Measurements from ENCODE around the gene GLP2R. TPM values are rescaled to one million over a fixed set of nuclear protein-coding genes. Genes with fewer than 3 reads are reported as not detected.

The GLP2R gene
- total RNA-seq, 1 experiment from 2014 or later: not detected

- DNase-seq: peak; percentile 80
- H3K27me3 ChIP-seq (ENCODE audit: control insufficient read depth, insufficient read depth, low read length): no peaks in the 10 kb centered on the region
- H3K36me3 ChIP-seq (replicated peaks; ENCODE audit: control insufficient read depth, insufficient read depth, low read length): no peaks in the 10 kb centered on the region
- H3K4me3 ChIP-seq (ENCODE audit: insufficient read depth, low read depth, low read length): no peak overlapping the region
These were observed 99.0 kb downstream of the GLP2R start for GRCh38 chr17:9924735-9925191.

- DNase-seq: no peak
- Histone ChIP-seq H3K4me3 (ENCODE audit: insufficient read depth, low read depth, low read length) (no peak overlapping the region), H3K36me3 (replicated peaks; ENCODE audit: control insufficient read depth, insufficient read depth, low read length) (no peaks in the 10 kb centered on the region), H3K27me3 (ENCODE audit: control insufficient read depth, insufficient read depth, low read length) (no peaks in the 10 kb centered on the region)
These were observed 99.7 kb downstream of the GLP2R start for GRCh38 chr17:9925457-9925856.

GRCh38 chr17:9926150-9926804, 100.6 kb downstream of the GLP2R start:
- Histone ChIP-seq H3K27me3 (ENCODE audit: control insufficient read depth, insufficient read depth, low read length) (no peaks in the 10 kb centered on the region), H3K4me3 (ENCODE audit: insufficient read depth, low read depth, low read length) (no peak overlapping the region), H3K36me3 (replicated peaks; ENCODE audit: control insufficient read depth, insufficient read depth, low read length) (no peaks in the 10 kb centered on the region)
- DNase-seq: no peak

- DNase-seq: peak; percentile 84
- Histone ChIP-seq H3K36me3 (replicated peaks; ENCODE audit: control insufficient read depth, insufficient read depth, low read length) (no peaks in the 10 kb centered on the region), H3K27me3 (ENCODE audit: control insufficient read depth, insufficient read depth, low read length) (no peaks in the 10 kb centered on the region), H3K4me3 (ENCODE audit: insufficient read depth, low read depth, low read length) (no peak overlapping the region)
These were observed 103.0 kb downstream of the GLP2R start for GRCh38 chr17:9928601-9929333.

- DNase-seq: no peak
- no peaks in the 10 kb centered on the region for H3K27me3 ChIP-seq (ENCODE audit: control insufficient read depth, insufficient read depth, low read length)
- H3K36me3 ChIP-seq (replicated peaks; ENCODE audit: control insufficient read depth, insufficient read depth, low read length): no peaks in the 10 kb centered on the region
- H3K4me3 ChIP-seq (ENCODE audit: insufficient read depth, low read depth, low read length): no peak overlapping the region
These were observed 104.1 kb downstream of the GLP2R start for GRCh38 chr17:9929871-9930270.

- Histone ChIP-seq H3K36me3 (replicated peaks; ENCODE audit: control insufficient read depth, insufficient read depth, low read length) (no peaks in the 10 kb centered on the region), H3K4me3 (ENCODE audit: insufficient read depth, low read depth, low read length) (no peak overlapping the region), H3K27me3 (ENCODE audit: control insufficient read depth, insufficient read depth, low read length) (no peaks in the 10 kb centered on the region)
- no peak for DNase-seq
These were observed 105.5 kb downstream of the GLP2R start for GRCh38 chr17:9931144-9931741.

GRCh38 chr17:9932491-9932890, 106.8 kb downstream of the GLP2R start:
- DNase-seq: no peak
- Histone ChIP-seq H3K27me3 (ENCODE audit: control insufficient read depth, insufficient read depth, low read length) (no peaks in the 10 kb centered on the region), H3K4me3 (ENCODE audit: insufficient read depth, low read depth, low read length) (no peak overlapping the region), H3K36me3 (replicated peaks; ENCODE audit: control insufficient read depth, insufficient read depth, low read length) (no peaks in the 10 kb centered on the region)

- Histone ChIP-seq H3K27me3 (ENCODE audit: control insufficient read depth, insufficient read depth, low read length) (no peaks in the 10 kb centered on the region), H3K4me3 (ENCODE audit: insufficient read depth, low read depth, low read length) (no peak overlapping the region), H3K36me3 (replicated peaks; ENCODE audit: control insufficient read depth, insufficient read depth, low read length) (no peaks in the 10 kb centered on the region)
- no peak for DNase-seq
These were observed 108.6 kb downstream of the GLP2R start for GRCh38 chr17:9934331-9934730.

GRCh38 chr17:9935408-9935807, 109.7 kb downstream of the GLP2R start:
- no peaks in the 10 kb centered on the region for H3K27me3 ChIP-seq (ENCODE audit: control insufficient read depth, insufficient read depth, low read length)
- no peaks in the 10 kb centered on the region for H3K36me3 ChIP-seq (replicated peaks; ENCODE audit: control insufficient read depth, insufficient read depth, low read length)
- DNase-seq: no peak
- no peak overlapping the region for H3K4me3 ChIP-seq (ENCODE audit: insufficient read depth, low read depth, low read length)

- Histone ChIP-seq H3K36me3 (replicated peaks; ENCODE audit: control insufficient read depth, insufficient read depth, low read length) (no peaks in the 10 kb centered on the region), H3K27me3 (ENCODE audit: control insufficient read depth, insufficient read depth, low read length) (no peaks in the 10 kb centered on the region), H3K4me3 (ENCODE audit: insufficient read depth, low read depth, low read length) (no peak overlapping the region)
- no peak for DNase-seq
These were observed 110.4 kb downstream of the GLP2R start for GRCh38 chr17:9936095-9936494.

GRCh38 chr17:9937241-9937761, 111.6 kb downstream of the GLP2R start:
- H3K4me3 ChIP-seq (ENCODE audit: insufficient read depth, low read depth, low read length): no peak overlapping the region
- no peak for DNase-seq
- H3K36me3 ChIP-seq (replicated peaks; ENCODE audit: control insufficient read depth, insufficient read depth, low read length): no peaks in the 10 kb centered on the region
- H3K27me3 ChIP-seq (ENCODE audit: control insufficient read depth, insufficient read depth, low read length): no peaks in the 10 kb centered on the region

GRCh38 chr17:9937901-9938300, 112.2 kb downstream of the GLP2R start:
- Histone ChIP-seq H3K27me3 (ENCODE audit: control insufficient read depth, insufficient read depth, low read length) (no peaks in the 10 kb centered on the region), H3K4me3 (ENCODE audit: insufficient read depth, low read depth, low read length) (no peak overlapping the region), H3K36me3 (replicated peaks; ENCODE audit: control insufficient read depth, insufficient read depth, low read length) (no peaks in the 10 kb centered on the region)
- DNase-seq: no peak

- Histone ChIP-seq H3K27me3 (ENCODE audit: control insufficient read depth, insufficient read depth, low read length) (no peaks in the 10 kb centered on the region), H3K4me3 (ENCODE audit: insufficient read depth, low read depth, low read length) (no peak overlapping the region), H3K36me3 (replicated peaks; ENCODE audit: control insufficient read depth, insufficient read depth, low read length) (no peaks in the 10 kb centered on the region)
- DNase-seq: no peak
These were observed 113.0 kb downstream of the GLP2R start for GRCh38 chr17:9938764-9939163.

GRCh38 chr17:9940841-9941240, 115.1 kb downstream of the GLP2R start:
- H3K36me3 ChIP-seq (replicated peaks; ENCODE audit: control insufficient read depth, insufficient read depth, low read length): no peaks in the 10 kb centered on the region
- DNase-seq: no peak
- H3K27me3 ChIP-seq (ENCODE audit: control insufficient read depth, insufficient read depth, low read length): no peaks in the 10 kb centered on the region
- H3K4me3 ChIP-seq (ENCODE audit: insufficient read depth, low read depth, low read length): no peak overlapping the region

GRCh38 chr17:9941305-9941704, 115.6 kb downstream of the GLP2R start:
- Histone ChIP-seq H3K36me3 (replicated peaks; ENCODE audit: control insufficient read depth, insufficient read depth, low read length) (no peaks in the 10 kb centered on the region), H3K4me3 (ENCODE audit: insufficient read depth, low read depth, low read length) (no peak overlapping the region), H3K27me3 (ENCODE audit: control insufficient read depth, insufficient read depth, low read length) (no peaks in the 10 kb centered on the region)
- no peak for DNase-seq
